Measurements from ENCODE around the gene KPNA6.
"Not testable (repeated sequence)": the region's sequence is repeated elsewhere in the genome, so short reads cannot be mapped to it uniquely, and the experiment has no call there.

The KPNA6 gene

GRCh38 chr1:32128479-32128878 lies 20.6 kb downstream of the KPNA6 start:
- TF ChIP-seq BHLHE40 (IDR thresholded peaks at IDR 0.05; ENCODE audit: borderline replicate concordance) (no peak), SP1 (IDR thresholded peaks at IDR 0.05) (no peak), PKNOX1 (IDR thresholded peaks at IDR 0.05) (no peak), LEF1 (IDR thresholded peaks at IDR 0.05; ENCODE audit: borderline replicate concordance) (no peak), TARDBP (IDR thresholded peaks at IDR 0.05) (no peak), FOXK2 (IDR thresholded peaks at IDR 0.05) (no peak), ELF4 (IDR thresholded peaks at IDR 0.05) (no peak)
- DNase-seq (ENCODE audit: extremely low spot score) = no peak
- ChIA-PET POLR2A (interaction anchor here (1.1 to 1.5 kb wide), 3 partner anchors 14 to 77 kb away, joined by 3 to 6 read pairs (median 5); partner anchors contain the start of gene KPNA6), CTCF (interaction anchor here (0.6 to 1.2 kb wide), 3 partner anchors 20 to 870 kb away, joined by 4 to 7 read pairs (median 5); partner anchors contain the start of gene KPNA6)

DNA sequence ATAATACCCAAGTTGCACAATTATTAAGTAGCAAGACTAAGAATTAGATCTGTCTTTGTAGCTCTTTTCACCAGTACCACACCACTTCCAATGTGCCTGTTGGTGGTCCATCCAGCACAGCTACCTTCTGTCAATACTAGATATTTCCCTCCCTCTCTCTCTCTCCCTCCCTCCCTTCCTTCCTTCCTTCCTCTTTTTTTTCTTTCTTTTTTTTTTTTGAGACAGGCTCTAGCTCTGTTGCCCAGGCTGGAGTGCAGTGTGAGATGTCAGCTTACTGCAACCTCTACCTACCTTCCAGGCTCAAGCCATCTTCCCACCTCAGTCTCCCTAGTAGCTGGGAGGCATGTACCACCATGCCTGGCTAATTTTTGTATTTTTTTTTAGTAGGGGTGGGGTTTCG lies 21.1 kb downstream of the KPNA6 start:
- TF ChIP-seq ZNF384 (IDR thresholded peaks at IDR 0.05) = no peak
- TF ChIP-seq SP1 (IDR thresholded peaks at IDR 0.05) = no peak
- no peak for TF ChIP-seq L3MBTL2 (conservative IDR thresholded peaks at IDR 0.05)
- TF ChIP-seq FOXA1 (IDR thresholded peaks at IDR 0.05) = no peak
- POLR2A ChIA-PET = interaction anchor here (1.5 kb wide), 1 partner anchor 14 kb away, joined by 5 read pairs; no protein-coding TSS in a partner anchor

DNA sequence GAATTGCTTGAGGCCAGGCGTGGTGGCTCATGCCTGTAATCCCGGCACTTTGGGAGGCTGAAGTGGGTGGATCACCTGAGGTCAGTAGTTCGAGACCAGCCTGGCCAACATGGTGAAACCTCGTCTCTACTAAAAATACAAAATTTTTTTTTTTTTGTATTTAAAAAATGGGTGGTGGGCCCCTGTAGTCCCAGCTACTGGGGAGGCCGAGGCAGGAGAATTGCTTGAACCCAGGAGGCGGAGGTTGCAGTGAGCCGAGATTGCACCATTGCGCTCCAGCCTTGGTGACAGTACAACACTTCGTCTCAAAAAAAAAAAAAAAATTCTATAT lies 26.1 kb downstream of the KPNA6 start:
- POLR2A ChIA-PET; CTCF ChIA-PET; DNase-seq (ENCODE audit: extremely low spot score): not testable (repeated sequence)

More for the DNA sequence above, 21.1 kb downstream of the KPNA6 start:
- CTCF ChIA-PET = interaction anchor here (0.6 kb wide), 1 partner anchor 871 kb away, joined by 4 read pairs; no protein-coding TSS in a partner anchor
- no peak for DNase-seq (ENCODE audit: extremely low spot score)

- no peak for DNase-seq (ENCODE audit: extremely low spot score)
- TF ChIP-seq L3MBTL2 (conservative IDR thresholded peaks at IDR 0.05) = no peak
- TF ChIP-seq SUZ12 (IDR thresholded peaks at IDR 0.05) = no peak
- no peak for TF ChIP-seq ZNF384 (IDR thresholded peaks at IDR 0.05)
- no peak for TF ChIP-seq FOXA1 (IDR thresholded peaks at IDR 0.05)
- TF ChIP-seq TARDBP (IDR thresholded peaks at IDR 0.05) = no peak
- no peak for TF ChIP-seq HDGF (IDR thresholded peaks at IDR 0.05; ENCODE audit: borderline replicate concordance)
- TF ChIP-seq LEF1 (IDR thresholded peaks at IDR 0.05; ENCODE audit: borderline replicate concordance) = no peak
- TF ChIP-seq BHLHE40 (IDR thresholded peaks at IDR 0.05; ENCODE audit: borderline replicate concordance) = no peak
- no peak for TF ChIP-seq FOXK2 (IDR thresholded peaks at IDR 0.05)
- TF ChIP-seq PKNOX1 (IDR thresholded peaks at IDR 0.05) = no peak
- ChIA-PET CTCF (no interaction called here), POLR2A (no interaction called here)
These were observed 29.3 kb downstream of the KPNA6 start for GRCh38 chr1:32137111-32137510.

DNA sequence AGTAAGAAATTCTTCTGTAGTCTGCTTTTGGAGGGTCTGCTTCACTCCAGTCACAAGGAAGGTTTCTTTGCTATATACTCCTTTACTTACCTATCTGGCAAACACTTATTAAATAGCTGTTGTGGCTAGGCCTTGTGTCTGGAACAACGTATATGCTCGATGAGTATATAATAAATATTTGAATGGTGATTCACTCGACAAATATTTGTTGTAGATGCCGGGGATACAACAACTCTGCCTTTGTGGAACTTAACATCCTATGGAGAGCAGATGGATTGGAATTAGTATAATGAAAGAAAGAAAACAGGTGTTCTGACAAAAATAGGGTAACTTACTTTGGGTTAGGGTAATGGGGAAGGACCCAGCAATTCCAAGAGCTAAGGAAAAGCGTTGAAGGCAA lies 31.1 kb downstream of the KPNA6 start:
- no peak for TF ChIP-seq SUZ12 (IDR thresholded peaks at IDR 0.05)
- no peak for TF ChIP-seq ZNF384 (IDR thresholded peaks at IDR 0.05)
- TF ChIP-seq SP1 (IDR thresholded peaks at IDR 0.05) = no peak
- TF ChIP-seq BHLHE40 (IDR thresholded peaks at IDR 0.05; ENCODE audit: borderline replicate concordance) = no peak
- TF ChIP-seq HDGF (IDR thresholded peaks at IDR 0.05; ENCODE audit: borderline replicate concordance) = no peak
- DNase-seq (ENCODE audit: extremely low spot score) = no peak

DNA sequence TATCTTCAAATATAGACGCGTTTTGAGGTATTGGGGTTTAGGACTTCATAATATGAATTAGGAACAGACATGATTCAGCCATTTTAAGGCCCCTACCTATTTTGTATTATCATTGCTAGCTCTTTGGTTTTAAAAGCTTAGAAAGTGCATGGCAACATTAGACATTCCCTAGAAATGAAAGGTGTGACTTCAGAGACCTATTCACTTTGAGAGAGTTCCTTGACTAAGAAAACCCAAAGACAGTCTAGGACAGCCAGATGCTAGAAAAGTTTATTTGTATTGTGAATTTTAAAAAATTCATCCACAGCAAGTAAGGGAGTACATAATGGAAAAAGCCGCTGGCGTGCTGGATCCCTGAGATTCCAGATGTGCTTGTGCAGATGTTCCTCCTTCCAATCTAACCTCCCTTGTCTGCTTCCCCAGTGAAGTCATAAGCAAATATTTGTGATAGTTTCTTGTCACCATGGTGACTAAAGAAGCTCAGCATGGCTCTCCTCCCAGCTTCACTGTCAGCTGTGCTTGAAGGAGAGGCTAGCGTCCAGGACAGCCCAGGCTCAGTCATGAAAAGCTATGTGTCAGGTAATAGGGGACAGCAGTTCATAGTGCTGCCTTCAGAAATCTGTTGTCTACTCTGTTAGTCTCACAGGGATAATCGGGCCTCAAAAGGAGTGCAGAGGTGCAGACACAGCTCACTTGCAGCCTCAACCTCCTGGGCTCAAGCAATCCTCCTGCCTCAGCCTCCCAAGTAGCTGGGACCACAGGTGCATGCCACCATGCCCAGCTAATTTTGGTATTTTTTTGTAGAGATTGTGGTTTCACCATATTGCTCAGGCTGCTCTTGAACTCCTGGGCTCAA lies 34.8 kb downstream of the KPNA6 start:
- TF ChIP-seq FOXK2 (IDR thresholded peaks at IDR 0.05) (no peak), HDGF (IDR thresholded peaks at IDR 0.05; ENCODE audit: borderline replicate concordance) (no peak), ARNT (IDR thresholded peaks at IDR 0.05) (no peak), LEF1 (IDR thresholded peaks at IDR 0.05; ENCODE audit: borderline replicate concordance) (no peak), ZNF384 (IDR thresholded peaks at IDR 0.05) (no peak), FOXM1 (IDR thresholded peaks at IDR 0.05; ENCODE audit: borderline replicate concordance) (no peak), SP1 (IDR thresholded peaks at IDR 0.05) (no peak)
- DNase-seq (ENCODE audit: extremely low spot score) = peak; percentile 49
- POLR2A ChIA-PET = interaction anchor here (0.6 to 1.5 kb wide), 3 partner anchors 15 to 69 kb away, joined by 4 to 5 read pairs (median 5); partner anchors contain the start of gene TMEM39B
- CTCF ChIA-PET = interaction anchor here (0.5 to 0.9 kb wide), 3 partner anchors 10 to 30 kb away, joined by 3 to 5 read pairs (median 4); no protein-coding TSS in a partner anchor

More for the DNA sequence above, 31.1 kb downstream of the KPNA6 start:
- CTCF ChIA-PET = no interaction called here
- POLR2A ChIA-PET = no interaction called here

- not testable (repeated sequence) for DNase-seq (ENCODE audit: extremely low spot score)
- ChIA-PET POLR2A (interaction anchor here (1.1 to 1.5 kb wide), 2 partner anchors 15 to 70 kb away, joined by 4 to 5 read pairs; partner anchors contain the start of gene TMEM39B), CTCF (interaction anchor here (0.9 kb wide), 1 partner anchor 22 kb away, joined by 4 read pairs; no protein-coding TSS in a partner anchor)
These were observed 35.4 kb downstream of the KPNA6 start for GRCh38 chr1:32143302-32143695.

- ChIA-PET POLR2A (no interaction called here), CTCF (no interaction called here)
- no peak for DNase-seq (ENCODE audit: extremely low spot score)
- TF ChIP-seq FOXK2 (IDR thresholded peaks at IDR 0.05) = no peak
- TF ChIP-seq CTBP1 (IDR thresholded peaks at IDR 0.05; ENCODE audit: borderline replicate concordance) = no peak
- TF ChIP-seq L3MBTL2 (conservative IDR thresholded peaks at IDR 0.05) = no peak
- no peak for TF ChIP-seq FOXA1 (IDR thresholded peaks at IDR 0.05)
- no peak for TF ChIP-seq LEF1 (IDR thresholded peaks at IDR 0.05; ENCODE audit: borderline replicate concordance)
- TF ChIP-seq ZNF384 (IDR thresholded peaks at IDR 0.05) = no peak
- TF ChIP-seq ARNT (IDR thresholded peaks at IDR 0.05) = no peak
- no peak for TF ChIP-seq FOXM1 (IDR thresholded peaks at IDR 0.05; ENCODE audit: borderline replicate concordance)
These were observed 36.2 kb downstream of the KPNA6 start for GRCh38 chr1:32144033-32144432.

DNA sequence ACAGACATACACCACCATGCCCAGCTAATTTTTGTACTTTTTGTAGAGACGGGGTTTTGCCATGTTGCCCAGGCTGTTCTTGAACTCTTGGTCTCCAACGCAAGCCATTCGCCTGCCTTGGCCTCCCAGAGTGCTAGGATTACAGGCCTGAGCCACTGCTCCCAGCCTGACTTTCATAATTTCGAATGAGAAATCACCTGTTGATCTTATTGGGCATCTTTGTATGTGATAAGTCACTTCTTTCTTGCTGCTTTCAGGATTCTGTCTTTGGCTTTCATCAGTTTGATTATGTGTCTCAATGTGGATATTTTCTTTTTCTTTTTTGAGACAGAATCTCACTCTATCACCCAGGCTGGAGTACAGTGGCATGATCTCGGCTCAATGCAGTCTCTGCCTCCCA lies 39.9 kb downstream of the KPNA6 start:
- POLR2A ChIA-PET; DNase-seq (ENCODE audit: extremely low spot score): not testable (repeated sequence)
- CTCF ChIA-PET = interaction anchor here (0.6 to 0.7 kb wide), 2 partner anchors 11 to 170 kb away, joined by 3 to 4 read pairs; no protein-coding TSS in a partner anchor
